ENCODE results near the gene CBX2.

GRCh38 chr17:79765708-79766107 lies 12.2 kb upstream of the CBX2 start:
- TF ChIP-seq POLR2AphosphoS5 (IDR thresholded peaks at IDR 0.05; ENCODE audit: low read depth, low read length) (no peak), REST (IDR thresholded peaks at IDR 0.05; ENCODE audit: insufficient read depth in 1 of 2, low read depth in 2 of 2, low read length in 2 of 2) (no peak)
